Thoracic aorta (tissue), 2 donors: Measurements from ENCODE around the gene JPH3. TPM values are rescaled to one million over a fixed set of nuclear protein-coding genes. Genes with fewer than 3 reads are reported as not detected.

Experiments
- ATAC-seq: fragments of 150-250 bp; one replicate; pipeline ENCODE4 v1.8.0; 2017; ENCODE audit warnings: low read depth; ENCODE audit not compliant: insufficient number of reproducible peaks, low FRiP score
- DNase-seq: peaks from one replicate; pipeline ENCODE4 v3.0.0-alpha.2; 2020; ENCODE audit warnings: low spot score
- H3K27ac ChIP-seq, 2 donors: fragments of 200-600 bp; sonication (generic); 1 replicate in 1 of 2; 2 replicates in 1 of 2; pipeline ENCODE4 v1.5.1; 2016; ENCODE audit warnings: mild to moderate bottlenecking in 2 of 2, moderate library complexity in 2 of 2
- H3K27me3 ChIP-seq: fragments of 200-600 bp; sonication (generic); replicated peaks from 2 replicates; pipeline ENCODE4 v1.6.0; 2016; ENCODE audit warnings: mild to moderate bottlenecking; ENCODE audit not compliant: insufficient read depth
- H3K36me3 ChIP-seq: fragments of 200-600 bp; sonication (generic); one replicate; pipeline ENCODE4 v1.5.1; 2016
- H3K4me1 ChIP-seq, 2 donors: fragments of 200-600 bp; sonication (generic); 1 replicate in 1 of 2; 2 replicates in 1 of 2; pipeline versions ENCODE4 v1.5.1 to v1.6.0; 2016; ENCODE audit warnings: low read depth in 2 of 2, mild to moderate bottlenecking in 1 of 2; ENCODE audit not compliant: control insufficient read depth in 1 of 2
- H3K4me3 ChIP-seq: fragments of 200-600 bp; sonication (generic); 2 replicates; pipeline ENCODE4 v1.5.1; 2016; ENCODE audit warnings: mild to moderate bottlenecking
- H3K9me3 ChIP-seq: fragments of 200-600 bp; sonication (generic); 2 replicates; pipeline ENCODE4 v1.5.1; 2016
- total RNA-seq, 2 donors: library from RNA; depleted of rRNA; stranded (reverse); fragments of >200 nt; gene quantifications; one replicate each; pipeline versions ENCODE4 v1.1.0 to v1.2.3, GENCODE V29; 2016
- TF ChIP-seq, protein P1 (sequence below): fragments of 200-600 bp; sonication (generic); IDR thresholded peaks from one replicate; pipeline ENCODE4 v1.5.1; 2019; ENCODE audit warnings: antibody characterized with exemption

JPH3 gene
- total RNA-seq, 2 donors from 2014 or later: not detected

DNA sequence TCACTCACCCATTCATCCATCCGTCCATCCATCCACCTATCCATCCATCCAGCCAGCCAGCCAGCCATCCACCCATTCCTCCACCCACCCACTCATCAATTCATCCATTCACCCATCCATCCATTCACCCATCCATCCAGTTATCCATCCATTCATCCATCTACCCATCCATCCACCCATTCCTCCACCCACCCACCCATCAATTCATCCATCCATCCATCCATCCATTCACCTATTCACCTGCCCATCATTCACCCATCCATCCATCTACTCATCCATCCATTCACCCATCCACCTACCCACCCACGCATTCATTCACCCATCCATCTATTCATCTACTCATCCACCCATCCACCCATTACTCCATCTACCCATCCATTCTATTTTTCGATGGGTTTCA, 43.6 kb upstream of the JPH3 start:
- H3K9me3 ChIP-seq: no peaks in the 10 kb centered on the region
- H3K27ac ChIP-seq: no peak overlapping the region
- DNase-seq (no peak), ATAC-seq (no peak)
- TF ChIP-seq, protein P1, sequence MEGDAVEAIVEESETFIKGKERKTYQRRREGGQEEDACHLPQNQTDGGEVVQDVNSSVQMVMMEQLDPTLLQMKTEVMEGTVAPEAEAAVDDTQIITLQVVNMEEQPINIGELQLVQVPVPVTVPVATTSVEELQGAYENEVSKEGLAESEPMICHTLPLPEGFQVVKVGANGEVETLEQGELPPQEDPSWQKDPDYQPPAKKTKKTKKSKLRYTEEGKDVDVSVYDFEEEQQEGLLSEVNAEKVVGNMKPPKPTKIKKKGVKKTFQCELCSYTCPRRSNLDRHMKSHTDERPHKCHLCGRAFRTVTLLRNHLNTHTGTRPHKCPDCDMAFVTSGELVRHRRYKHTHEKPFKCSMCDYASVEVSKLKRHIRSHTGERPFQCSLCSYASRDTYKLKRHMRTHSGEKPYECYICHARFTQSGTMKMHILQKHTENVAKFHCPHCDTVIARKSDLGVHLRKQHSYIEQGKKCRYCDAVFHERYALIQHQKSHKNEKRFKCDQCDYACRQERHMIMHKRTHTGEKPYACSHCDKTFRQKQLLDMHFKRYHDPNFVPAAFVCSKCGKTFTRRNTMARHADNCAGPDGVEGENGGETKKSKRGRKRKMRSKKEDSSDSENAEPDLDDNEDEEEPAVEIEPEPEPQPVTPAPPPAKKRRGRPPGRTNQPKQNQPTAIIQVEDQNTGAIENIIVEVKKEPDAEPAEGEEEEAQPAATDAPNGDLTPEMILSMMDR: no peak
- peaks cover 7 to 25% of the 10 kb centered on the region in 2 donors for H3K4me1 ChIP-seq
- no peaks in the 10 kb centered on the region for H3K36me3 ChIP-seq
- no peaks in the 10 kb centered on the region for H3K27me3 ChIP-seq
- no peak overlapping the region for H3K4me3 ChIP-seq

DNA sequence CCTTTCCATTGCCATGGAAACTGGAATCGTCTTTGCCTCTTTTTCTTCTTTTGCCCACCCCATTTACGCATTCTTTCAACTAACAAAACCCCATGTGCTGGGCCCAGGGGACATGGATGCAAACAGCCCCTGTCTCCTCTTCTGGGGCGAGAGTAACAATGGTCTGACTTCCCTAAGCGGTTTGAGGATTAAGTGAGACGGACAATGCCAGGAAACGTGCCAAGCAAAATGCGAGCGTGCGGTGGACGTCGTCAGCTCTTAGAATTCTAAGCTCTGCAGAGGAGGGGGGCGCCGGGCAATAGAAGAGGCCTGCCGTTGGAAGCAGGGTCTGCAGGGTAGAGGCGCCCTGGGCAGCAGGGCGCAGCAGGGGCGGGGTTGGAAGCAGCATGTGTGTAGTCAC, 42.4 kb upstream of the JPH3 start:
- Histone ChIP-seq H3K9me3 (no peaks in the 10 kb centered on the region), H3K4me3 (no peak overlapping the region), H3K27me3 (no peaks in the 10 kb centered on the region), H3K27ac (no peak overlapping the region), H3K36me3 (no peaks in the 10 kb centered on the region), H3K4me1 (peaks cover 7 to 31% of the 10 kb centered on the region in 2 donors)
- DNase-seq (no peak), ATAC-seq (no peak)
- TF ChIP-seq, protein P1: no peak

DNA sequence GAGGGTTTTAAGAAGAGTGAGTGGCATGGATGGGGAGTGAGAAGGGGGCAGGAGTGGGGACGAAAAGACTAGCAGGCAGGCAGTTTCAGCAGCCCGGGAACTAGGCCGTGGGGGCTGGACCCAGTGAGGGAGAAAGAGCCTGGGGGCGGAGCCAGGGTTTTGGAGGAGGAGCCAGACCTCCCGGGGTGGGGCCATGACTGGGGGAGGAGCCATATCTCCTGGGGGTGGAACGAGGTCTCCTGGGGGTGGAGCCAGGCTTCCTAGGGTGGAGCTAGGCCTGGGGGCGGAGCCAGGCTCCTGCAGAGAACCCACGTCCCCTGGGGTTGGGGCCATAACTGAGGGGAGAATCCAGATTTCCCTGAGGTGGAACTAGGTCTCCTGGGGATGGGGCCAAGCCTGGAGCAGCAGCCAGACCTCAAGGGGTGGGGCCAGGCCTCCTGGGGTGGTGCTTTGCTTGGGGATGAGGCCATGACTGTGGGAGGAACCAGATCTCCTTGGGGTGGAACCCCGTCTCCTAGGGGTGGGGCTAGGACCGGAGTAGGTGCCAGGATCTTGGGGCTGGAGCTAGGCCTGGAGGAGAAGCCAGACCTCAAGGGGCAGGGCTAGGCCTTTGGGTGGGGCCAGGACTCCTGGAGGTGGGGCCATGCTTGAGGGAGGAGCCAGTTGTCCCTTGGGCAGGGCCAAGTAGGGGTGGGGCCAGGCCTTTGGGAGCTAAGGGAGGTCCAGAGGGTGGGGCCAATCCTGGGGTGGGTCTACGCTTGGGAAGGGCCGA, 41.7 kb upstream of the JPH3 start:
- Histone ChIP-seq H3K27me3 (no peaks in the 10 kb centered on the region), H3K4me3 (no peak overlapping the region), H3K9me3 (no peaks in the 10 kb centered on the region), H3K36me3 (no peaks in the 10 kb centered on the region), H3K27ac (no peak overlapping the region), H3K4me1 (peaks cover 7 to 38% of the 10 kb centered on the region in 2 donors)
- TF ChIP-seq, protein P1: no peak
- ATAC-seq (no peak), DNase-seq (no peak)

DNA sequence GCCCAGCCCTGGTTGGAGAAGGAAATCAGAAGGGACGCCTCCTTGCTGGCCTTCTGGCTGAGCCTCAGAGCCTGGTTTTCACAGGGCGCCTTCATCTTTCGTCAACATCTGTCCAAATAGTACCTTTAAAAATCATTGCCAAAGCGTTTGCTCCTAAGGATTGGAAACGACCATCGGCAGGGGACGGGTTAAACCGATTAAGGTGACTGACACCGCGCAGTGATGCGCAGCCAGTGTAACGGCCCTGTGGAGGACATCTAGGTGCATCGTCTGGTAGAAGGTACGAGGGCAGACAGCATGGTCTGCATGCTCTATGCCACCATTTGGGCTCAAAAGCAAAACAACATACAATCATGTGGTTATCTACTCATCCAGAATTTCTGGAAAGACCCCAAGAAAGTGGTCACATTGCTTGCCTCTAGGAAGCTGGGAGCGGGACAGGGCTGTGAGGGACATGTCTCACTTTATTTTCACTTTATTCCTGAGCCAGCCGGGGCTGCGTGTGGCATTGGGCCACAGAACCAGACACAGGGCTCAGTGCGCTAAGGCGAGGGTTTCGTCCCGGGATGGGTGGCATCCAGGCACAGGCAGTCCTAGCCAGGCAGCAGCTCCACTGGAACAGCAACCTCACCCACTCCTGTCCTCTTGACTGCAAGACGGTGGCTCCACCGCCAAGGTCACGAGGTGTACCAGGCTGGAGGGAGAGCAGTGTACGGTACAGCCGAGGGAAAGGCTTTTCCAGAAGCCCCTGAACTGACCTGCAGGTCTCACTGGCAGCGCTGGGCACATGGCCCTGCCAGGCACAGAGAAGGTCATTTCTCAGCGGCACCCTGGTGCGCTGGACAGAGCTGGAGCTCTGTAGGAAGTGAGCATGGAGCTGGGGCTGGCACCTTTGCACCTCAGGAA, 40.9 kb upstream of the JPH3 start:
- Histone ChIP-seq H3K4me1 (peaks cover 7 to 37% of the 10 kb centered on the region in 2 donors), H3K9me3 (no peaks in the 10 kb centered on the region), H3K27ac (no peak overlapping the region), H3K4me3 (no peak overlapping the region), H3K27me3 (no peaks in the 10 kb centered on the region), H3K36me3 (no peaks in the 10 kb centered on the region)
- TF ChIP-seq, protein P1: no peak
- DNase-seq (no peak), ATAC-seq (no peak)

DNA sequence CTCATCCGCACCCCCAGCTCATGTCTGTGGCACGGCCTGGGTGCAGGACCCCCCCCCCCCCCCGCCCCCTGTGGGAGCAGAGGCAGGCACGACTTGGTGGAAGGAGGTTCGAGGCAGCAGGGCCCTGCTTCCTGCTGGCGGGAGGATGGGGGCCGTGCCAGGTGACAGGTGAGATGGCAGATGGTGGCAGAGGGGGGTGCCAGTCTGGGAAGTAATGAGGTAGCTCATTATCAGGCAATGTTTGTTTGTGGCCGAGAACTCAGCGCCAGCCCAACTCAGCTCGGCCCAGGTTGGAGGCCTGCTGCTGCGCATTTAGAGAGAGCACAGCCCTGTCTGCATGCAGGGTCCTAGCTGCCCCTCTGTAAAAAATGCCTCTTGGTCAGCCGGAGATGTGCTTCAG, 40.1 kb upstream of the JPH3 start:
- Histone ChIP-seq H3K27me3 (no peaks in the 10 kb centered on the region), H3K27ac (no peak overlapping the region), H3K4me3 (no peak overlapping the region), H3K9me3 (no peaks in the 10 kb centered on the region), H3K4me1 (peaks cover 0 to 30% of the 10 kb centered on the region in 2 donors), H3K36me3 (no peaks in the 10 kb centered on the region)
- no peak for ATAC-seq
- DNase-seq: no peak
- TF ChIP-seq, protein P1: no peak
